IMR-90 (cell line): Measurements from ENCODE around the gene RASL11A. TPM values are rescaled to one million over a fixed set of nuclear protein-coding genes. Genes with fewer than 3 reads are reported as not detected.
A peak's percentile ranks its signal among the peaks of the same experiment; 100 is the strongest.

Experiments
- ATAC-seq: fragments of 200-7000 bp; cut with Tn5 transposase; 2 replicates; pipeline ENCODE4 v1.9.1; 2020; ENCODE audit warnings: low read depth, mild to moderate bottlenecking, moderate library complexity
- BruUV-seq: library from RNA; stranded (reverse); fragments of 400-500 nt; replicated peaks from 2 replicates; lab custom pipeline; 2021; lab: Mats Ljungman, UMichigan
- CTCF ChIA-PET: fragments of 300-600 bp; formaldehyde crosslinking; extraction: SDS; loops from one replicate; lab custom pipeline; 2021; ENCODE audit warnings: antibody characterized with exemption; lab: Yijun Ruan, JAX
- POLR2A ChIA-PET: fragments of 300-600 bp; sonication (Branson Sonifier 250); formaldehyde crosslinking; loops from one replicate; lab custom pipeline; 2022; ENCODE audit warnings: antibody characterized with exemption; ENCODE audit not compliant: unreplicated experiment; lab: Charles Lee
- DNase-seq: peaks from one replicate; pipeline ENCODE4 v3.0.0; 2013
- H2AFZ ChIP-seq: replicated peaks from 2 replicates; pipeline ENCODE3; 2013; ENCODE audit warnings: low read length, mild to moderate bottlenecking; ENCODE audit not compliant: poor library complexity
- H2AK5ac ChIP-seq: 2 replicates; pipeline ENCODE4 v1.6.1; 2013; ENCODE audit warnings: low read depth, low read length, inconsistent platforms
- H2AK9ac ChIP-seq: replicated peaks from 2 replicates; pipeline ENCODE3; 2013; ENCODE audit warnings: mild to moderate bottlenecking, low read depth, low read length, moderate library complexity; ENCODE audit not compliant: poor library complexity
- H2BK120ac ChIP-seq: 2 replicates; pipeline ENCODE4 v1.6.1; 2013; ENCODE audit warnings: low read depth, low read length, inconsistent platforms
- H2BK15ac ChIP-seq: 3 replicates; pipeline ENCODE4 v1.6.1; 2013; ENCODE audit warnings: low read depth, low read length, inconsistent platforms
- H2BK20ac ChIP-seq: 2 replicates; pipeline ENCODE4 v1.6.1; 2013; ENCODE audit warnings: low read depth, mild to moderate bottlenecking, inconsistent platforms, low read length, moderate library complexity
- H2BK5ac ChIP-seq: 2 replicates; pipeline ENCODE4 v1.6.1; 2013; ENCODE audit warnings: mild to moderate bottlenecking, low read depth, low read length, inconsistent platforms; ENCODE audit not compliant: poor library complexity, severe bottlenecking
- H3K14ac ChIP-seq: replicated peaks from 2 replicates; pipeline ENCODE4 v1.6.1; 2013; ENCODE audit warnings: low read depth, low read length, inconsistent platforms
- H3K18ac ChIP-seq: 2 replicates; pipeline ENCODE4 v1.6.1; 2013; ENCODE audit warnings: low read depth, low read length, control low read depth
- H3K23ac ChIP-seq: 2 replicates; pipeline ENCODE4 v1.6.1; 2013; ENCODE audit warnings: low read depth, low read length, inconsistent platforms
- H3K27ac ChIP-seq: 2 replicates; pipeline ENCODE4 v1.5.1; 2013; ENCODE audit warnings: mild to moderate bottlenecking, control low read depth, low read length; ENCODE audit not compliant: insufficient read depth
- H3K27me3 ChIP-seq: 2 replicates; pipeline ENCODE4 v1.6.1; 2013; ENCODE audit warnings: low read length; ENCODE audit not compliant: control insufficient read depth, insufficient read depth
- H3K36me3 ChIP-seq: 2 replicates; pipeline ENCODE4 v1.6.1; 2013; ENCODE audit warnings: low read length, mixed read lengths; ENCODE audit not compliant: control insufficient read depth, insufficient read depth
- H3K4ac ChIP-seq: 2 replicates; pipeline ENCODE4 v1.6.1; 2013; ENCODE audit warnings: low read depth, low read length, inconsistent platforms
- H3K4me1 ChIP-seq: 2 replicates; pipeline ENCODE4 v1.6.1; 2013; ENCODE audit warnings: low read length, mixed read lengths; ENCODE audit not compliant: control insufficient read depth, insufficient read depth
- H3K4me2 ChIP-seq: 2 replicates; pipeline ENCODE4 v1.6.1; 2013; ENCODE audit warnings: low read depth, mild to moderate bottlenecking, control low read depth, low read length, moderate library complexity
- H3K4me3 ChIP-seq: 2 replicates; pipeline ENCODE4 v1.5.1; 2013; ENCODE audit warnings: low read depth, mild to moderate bottlenecking, control low read depth, low read length, moderate library complexity; ENCODE audit not compliant: insufficient read depth
- H3K56ac ChIP-seq: 2 replicates; pipeline ENCODE4 v1.6.1; 2013; ENCODE audit warnings: low read length, inconsistent platforms; ENCODE audit not compliant: insufficient read depth; ENCODE audit errors: extremely low read depth
- H3K79me1 ChIP-seq, 2 experiments: 2 replicates each; pipeline ENCODE4 v1.6.1; 2013; ENCODE audit warnings: low read length in 2 of 2, inconsistent platforms in 1 of 2, low read depth in 1 of 2
- H3K9ac ChIP-seq: 2 replicates; pipeline ENCODE4 v1.6.1; 2013; ENCODE audit warnings: low read depth, low read length, control low read depth
- H3K9me1 ChIP-seq: 2 replicates; pipeline ENCODE4 v1.6.1; 2013; ENCODE audit warnings: low read length, inconsistent platforms; ENCODE audit not compliant: insufficient read depth
- H3K9me3 ChIP-seq: 2 replicates; pipeline ENCODE4 v1.6.1; 2013; ENCODE audit warnings: low read length; ENCODE audit not compliant: control insufficient read depth, insufficient read depth
- H4K20me1 ChIP-seq: 2 replicates; pipeline ENCODE4 v1.6.1; 2013; ENCODE audit warnings: low read length, inconsistent platforms; ENCODE audit not compliant: insufficient read depth
- H4K5ac ChIP-seq: 2 replicates; pipeline ENCODE4 v1.6.1; 2013; ENCODE audit warnings: mild to moderate bottlenecking, low read depth, low read length, control low read depth
- H4K8ac ChIP-seq, 2 experiments: 2 replicates each; pipeline ENCODE4 v1.6.1; 2013; ENCODE audit warnings: low read depth in 2 of 2, low read length in 2 of 2, control low read depth in 1 of 2, inconsistent platforms in 1 of 2
- H4K91ac ChIP-seq: 2 replicates; pipeline ENCODE4 v1.6.1; 2013; ENCODE audit warnings: low read depth, low read length, inconsistent platforms; ENCODE audit not compliant: insufficient read depth
- BHLHE40 ChIP-seq: fragments of 150-350 bp; IDR thresholded peaks from 2 replicates; pipeline ENCODE4 v1.6.1; 2016; ENCODE audit warnings: mild to moderate bottlenecking, low read depth, low read length
- CTCF ChIP-seq: conservative IDR thresholded peaks from 2 replicates; pipeline ENCODE4 v1.5.1; 2012; ENCODE audit warnings: mild to moderate bottlenecking, low read depth, low read length, improper control_type of control experiment
- FOS ChIP-seq: fragments of 150-350 bp; IDR thresholded peaks from 2 replicates; pipeline ENCODE4 v1.6.1; 2016; ENCODE audit warnings: low read depth, low read length
- MAFK ChIP-seq: IDR thresholded peaks from 2 replicates; pipeline ENCODE4 v1.6.1; 2012; ENCODE audit warnings: low read depth, low read length, improper control_type of control experiment
- MAZ ChIP-seq: IDR thresholded peaks from 2 replicates; pipeline ENCODE4 v1.6.1; 2012; ENCODE audit warnings: low read depth, mild to moderate bottlenecking, low read length, improper control_type of control experiment, moderate library complexity, borderline replicate concordance
- NFE2L2 ChIP-seq: fragments of 150-350 bp; IDR thresholded peaks from 2 replicates; pipeline ENCODE4 v1.6.1; 2016; ENCODE audit warnings: low read depth, mild to moderate bottlenecking, low read length
- RAD21 ChIP-seq: IDR thresholded peaks from 2 replicates; pipeline ENCODE4 v1.6.1; 2012; ENCODE audit warnings: low read length, improper control_type of control experiment
- RFX5 ChIP-seq: IDR thresholded peaks from 2 replicates; pipeline ENCODE4 v1.8.0; 2012; ENCODE audit warnings: low read depth, mild to moderate bottlenecking, low read length, moderate library complexity
- SMC3 ChIP-seq: fragments of 150-350 bp; IDR thresholded peaks from 2 replicates; pipeline ENCODE4 v1.6.1; 2016; ENCODE audit warnings: low read depth, mild to moderate bottlenecking, antibody characterized with exemption, low read length, moderate library complexity
- WGBS, 2 experiments: methylation state at CpG; one replicate each; pipeline versions ENCODE4 v1.1.5 to v1.1.7; 2013; ENCODE audit warnings: missing lambda C conversion rate in 2 of 2; ENCODE audit not compliant: insufficient read length in 1 of 2; ENCODE audit errors: extremely low coverage in 2 of 2; 5-methylcytosine and 5-hydroxymethylcytosine counted together
- dilution Hi-C: fragments of 300-500 bp; cut with HindIII; formaldehyde crosslinking; loops from one replicate; pipeline ENCODE4 v1.14.3; 2018; ENCODE audit warnings: low sequenced_read_pairs; ENCODE audit not compliant: unreplicated experiment
- in situ Hi-C: fragments of 300-500 bp; cut with MboI; formaldehyde crosslinking; loops from 3 replicates; pipeline ENCODE4 v1.14.3; 2019; ENCODE audit warnings: low sequenced_read_pairs, inconsistent platforms, mixed read lengths
- intact Hi-C: fragments of 100-400 bp; cut with micrococcal nuclease; formaldehyde crosslinking; loops from 2 replicates; pipeline ENCODE4 v1.10.0; 2022
- polyA plus RNA-seq, 3 experiments: library from polyadenylated mRNA; depleted of rRNA; stranded (reverse); fragments of >200 nt; gene quantifications; 2 replicates each; pipeline ENCODE4 v1.2.3, GENCODE V29; 2012; ENCODE audit warnings: low replicate concordance in 1 of 3
- total RNA-seq: library from RNA; depleted of rRNA; stranded (reverse); fragments of >200 nt; gene quantifications from 2 replicates; pipeline ENCODE4 v1.2.3, GENCODE V29; 2012

The RASL11A gene
- total and polyA plus RNA-seq, 2 of the 4 experiments (the other 2 are of a cell fraction) = 10.4 to 18.5 TPM

DNA sequence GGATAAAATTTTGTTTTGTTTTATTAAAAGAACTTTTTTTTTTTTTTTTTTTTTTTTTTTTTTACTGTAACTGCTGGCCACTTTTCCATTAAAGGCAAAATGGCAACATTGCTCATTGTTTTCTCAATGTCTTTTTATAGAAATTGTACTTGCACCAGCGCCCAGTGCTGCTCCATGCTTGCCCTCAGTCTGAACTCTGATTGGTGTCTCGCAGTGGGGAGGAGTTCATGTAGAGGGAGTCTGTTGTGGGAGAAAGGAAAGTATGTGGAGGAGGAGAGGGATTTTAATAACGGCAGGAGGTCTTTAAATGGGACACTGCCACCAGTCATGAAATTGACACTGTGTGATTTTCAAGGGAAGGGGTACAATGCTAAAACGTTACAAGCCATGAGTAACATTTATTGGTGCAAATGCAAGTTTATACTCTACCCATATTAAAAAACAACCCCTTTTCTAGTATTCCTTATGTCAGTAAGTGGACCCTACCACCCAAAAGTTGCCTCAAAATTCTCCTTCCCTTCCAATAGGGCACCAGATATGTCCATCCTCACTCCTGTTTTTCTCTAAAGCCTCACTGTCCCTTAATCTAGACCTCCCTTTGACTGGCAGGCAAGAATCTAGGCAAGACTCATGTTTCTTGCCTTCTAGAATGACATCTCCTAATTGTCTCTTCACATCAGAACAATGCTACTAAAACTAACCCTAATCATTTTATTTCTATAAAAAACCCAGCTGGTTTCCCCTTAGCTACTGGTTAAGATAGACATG, 3.2 kb downstream of the RASL11A start:
- H4K5ac ChIP-seq = no peak overlapping the region
- H2AFZ ChIP-seq = no peak overlapping the region
- intact Hi-C loops = loop anchor here (5.0 kb wide), 1 partner anchor 38 kb away; no protein-coding TSS in a partner anchor
- dilution Hi-C loops = no loop called here
- no CpG with 5 or more reads among the region's 4 CpGs for WGBS, 2 experiments
- 0 out of 4 replicates have a peak overlapping the region, but pooled peaks of 1 of the 2 experiments have one; percentile 6 for H4K8ac ChIP-seq
- H3K9ac ChIP-seq = no peak overlapping the region
- CTCF ChIA-PET = interaction anchor here (0.6 to 1.4 kb wide), 3 partner anchors 65 to 324 kb away, joined by 3 to 4 read pairs (median 4); no protein-coding TSS in a partner anchor
- no peak overlapping the region for H2BK20ac ChIP-seq
- no peak overlapping the region for H3K56ac ChIP-seq
- no peak overlapping the region for H4K91ac ChIP-seq
- no peak overlapping the region for H3K4me3 ChIP-seq
- POLR2A ChIA-PET = interaction anchor here (0.7 kb wide), 1 partner anchor 651 kb away, joined by 18 read pairs; no protein-coding TSS in a partner anchor
- DNase-seq (peak; percentile 55), ATAC-seq (no peak)
- peaks cover 12 to 16% of the 10 kb centered on the region in 2 experiments; a peak in 3 of 4 replicates for H3K79me1 ChIP-seq
- H2AK5ac ChIP-seq = 0 out of 2 replicates have a peak overlapping the region, but pooled peaks have one; percentile 9
- H4K20me1 ChIP-seq = peaks cover 11% of the 10 kb centered on the region
- BruUV-seq = no TSS peak
- peak overlapping the region; percentile 50; the same call in 1 of the 2 replicates for H3K4me2 ChIP-seq
- H3K18ac ChIP-seq = peak overlapping the region; percentile 56; the same call in 1 of the 2 replicates
- no peak overlapping the region for H2AK9ac ChIP-seq
- H3K9me1 ChIP-seq = peaks cover 5% of the 10 kb centered on the region
- H3K14ac ChIP-seq = no peak overlapping the region
- in situ Hi-C loops = loop anchor here (5.0 to 10.0 kb wide), 3 partner anchors 73 to 289 kb away; partner anchors contain the start of gene USP12
- H3K27ac ChIP-seq = no peak overlapping the region
- H3K27me3 ChIP-seq = no peaks in the 10 kb centered on the region
- no peak overlapping the region for H3K4ac ChIP-seq
- TF ChIP-seq MAZ = no peak
- no peak for TF ChIP-seq MAFK
- TF ChIP-seq SMC3 = no peak
- TF ChIP-seq BHLHE40 = no peak
- TF ChIP-seq RFX5 = no peak
- no peak for TF ChIP-seq NFE2L2
- no peak for TF ChIP-seq FOS
- no peak for TF ChIP-seq RAD21
- no peak for TF ChIP-seq CTCF
- no peak overlapping the region for H3K23ac ChIP-seq
- H3K36me3 ChIP-seq = peaks cover 15% of the 10 kb centered on the region
- H2BK15ac ChIP-seq = no peak overlapping the region; the same call in 2 of the 3 replicates
- no peak overlapping the region for H2BK120ac ChIP-seq
- peaks cover 18% of the 10 kb centered on the region for H3K4me1 ChIP-seq
- H2BK5ac ChIP-seq = no peak overlapping the region
- H3K9me3 ChIP-seq = no peaks in the 10 kb centered on the region
